HG03575 (cell line): ENCODE measurements around the gene SPRR3.
"Not testable (repeated sequence)": the region's sequence is repeated elsewhere in the genome, so short reads cannot be mapped to it uniquely, and the experiment has no call there.

Experiments used
- ATAC-seq: cut with Tn5 transposase; IDR thresholded peaks from one replicate; pipeline ENCODE4 v1.9.1; 2021; ENCODE audit not compliant: unreplicated experiment, insufficient number of reproducible peaks, low FRiP score; ENCODE audit errors: extremely low read depth

SPRR3 gene

GRCh38 chr1:152981146-152981871, 20.2 kb upstream of the SPRR3 start:
- no peak for ATAC-seq

- no peak for ATAC-seq
Observed at GRCh38 chr1:152982076-152982475, 19.5 kb upstream of the SPRR3 start.

GRCh38 chr1:152983234-152983633, 18.3 kb upstream of the SPRR3 start:
- ATAC-seq = no peak

- ATAC-seq = no peak
Observed at GRCh38 chr1:152983743-152984142, 17.8 kb upstream of the SPRR3 start, which contains the start of gene SPRR1A. SPRR1A (plus strand) TSS chr1:152984081; CDS start chr1:152985231, 1,150 bp downstream.

- ATAC-seq = no peak
Observed at GRCh38 chr1:152986578-152986977, 15.0 kb upstream of the SPRR3 start.

GRCh38 chr1:152993186-152993585, 8.4 kb upstream of the SPRR3 start:
- ATAC-seq = no peak

GRCh38 chr1:152995842-152996241, 5.7 kb upstream of the SPRR3 start:
- ATAC-seq = no peak

GRCh38 chr1:152996633-152997400, 4.7 kb upstream of the SPRR3 start:
- ATAC-seq = no peak

- ATAC-seq = no peak
Observed at GRCh38 chr1:152997901-152998300, 3.6 kb upstream of the SPRR3 start.

- ATAC-seq = no peak
Observed at GRCh38 chr1:152998476-152998875, 3.1 kb upstream of the SPRR3 start.

- ATAC-seq = no peak
Observed at GRCh38 chr1:152999818-153000217, 1.7 kb upstream of the SPRR3 start.

GRCh38 chr1:153000294-153000693, 1.3 kb upstream of the SPRR3 start:
- ATAC-seq = no peak

- not testable (repeated sequence) for ATAC-seq
Observed at GRCh38 chr1:153011235-153011758, 9.7 kb downstream of the SPRR3 start.

GRCh38 chr1:153021829-153022228, 20.3 kb downstream of the SPRR3 start:
- ATAC-seq = not testable (repeated sequence)

GRCh38 chr1:153022340-153022739, 20.8 kb downstream of the SPRR3 start:
- not testable (repeated sequence) for ATAC-seq

- no peak for ATAC-seq
Observed at GRCh38 chr1:153023109-153023508, 21.6 kb downstream of the SPRR3 start.

GRCh38 chr1:153024413-153024812, 22.9 kb downstream of the SPRR3 start:
- ATAC-seq = no peak

GRCh38 chr1:153025797-153026196, 24.2 kb downstream of the SPRR3 start:
- no peak for ATAC-seq

GRCh38 chr1:153028766-153029165, 27.2 kb downstream of the SPRR3 start:
- ATAC-seq = no peak

GRCh38 chr1:153030895-153031294, 29.3 kb downstream of the SPRR3 start, which contains the start of gene SPRR1B:
SPRR1B (plus strand) TSS chr1:153031203; CDS start chr1:153032346, 1,143 bp downstream.
- ATAC-seq = no peak
